NCI-H187 (cell line): ENCODE data around the gene ADGRG6.

ENCODE experiments used
- DNase-seq, 2 experiments: peaks; one replicate each; lab custom pipeline; 2025; lab: John Stamatoyannopoulos, UW

ADGRG6 gene

DNA sequence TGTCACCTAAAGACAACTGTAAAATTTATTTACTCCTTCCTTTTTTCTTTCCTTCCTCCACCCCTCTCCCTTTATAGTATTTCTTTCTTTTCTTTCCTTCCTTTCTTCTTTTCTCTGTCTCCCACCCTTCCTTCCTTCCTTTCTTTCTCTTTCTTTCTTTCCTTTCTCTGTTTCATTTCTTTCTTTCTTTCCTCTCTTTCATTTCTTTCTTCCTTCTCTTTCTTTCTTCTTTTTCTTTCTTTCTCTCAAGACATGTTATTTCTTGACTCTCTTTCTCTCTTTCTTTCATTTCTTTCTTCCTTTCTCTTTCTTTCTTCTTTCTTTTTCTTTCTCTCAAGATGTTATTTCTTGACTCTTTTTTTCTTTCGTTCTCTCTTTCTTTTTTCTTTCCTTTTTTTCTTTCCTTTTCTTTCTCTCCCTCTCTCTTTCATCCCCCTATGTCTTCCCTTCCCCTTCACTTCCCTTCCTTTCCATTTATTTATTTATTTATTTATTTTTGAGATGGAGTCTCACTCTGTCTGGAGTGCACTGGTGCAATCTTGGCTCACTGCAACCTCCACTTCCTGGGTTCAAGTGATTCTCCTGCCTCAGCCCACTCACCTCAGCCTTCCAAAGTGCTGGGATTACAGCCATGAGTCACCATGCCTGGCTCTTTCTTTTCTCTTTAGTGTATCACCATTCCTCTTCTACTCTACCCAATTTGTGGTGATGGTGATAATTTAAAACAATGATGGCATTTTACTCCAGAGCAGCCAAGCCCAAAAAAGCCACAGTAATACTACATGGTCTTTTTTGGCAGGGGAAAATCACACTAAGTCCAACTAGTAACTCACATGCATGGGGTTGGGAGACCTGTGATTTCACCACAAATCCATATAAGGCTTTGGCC is 188.2 kb downstream of the ADGRG6 start:
- DNase-seq = no peak
